GM18517 (cell line): ENCODE results near the gene SNRK.
A peak's percentile ranks its signal among the peaks of the same experiment; 100 is the strongest.

Experiments used
- ATAC-seq: cut with Tn5 transposase; IDR thresholded peaks from one replicate; pipeline ENCODE4 v1.9.1; 2021; ENCODE audit warnings: mild to moderate bottlenecking, moderate library complexity; ENCODE audit not compliant: unreplicated experiment

SNRK gene

GRCh38 chr3:43369404-43370292, 83.3 kb downstream of the SNRK start:
- no peak for ATAC-seq

DNA sequence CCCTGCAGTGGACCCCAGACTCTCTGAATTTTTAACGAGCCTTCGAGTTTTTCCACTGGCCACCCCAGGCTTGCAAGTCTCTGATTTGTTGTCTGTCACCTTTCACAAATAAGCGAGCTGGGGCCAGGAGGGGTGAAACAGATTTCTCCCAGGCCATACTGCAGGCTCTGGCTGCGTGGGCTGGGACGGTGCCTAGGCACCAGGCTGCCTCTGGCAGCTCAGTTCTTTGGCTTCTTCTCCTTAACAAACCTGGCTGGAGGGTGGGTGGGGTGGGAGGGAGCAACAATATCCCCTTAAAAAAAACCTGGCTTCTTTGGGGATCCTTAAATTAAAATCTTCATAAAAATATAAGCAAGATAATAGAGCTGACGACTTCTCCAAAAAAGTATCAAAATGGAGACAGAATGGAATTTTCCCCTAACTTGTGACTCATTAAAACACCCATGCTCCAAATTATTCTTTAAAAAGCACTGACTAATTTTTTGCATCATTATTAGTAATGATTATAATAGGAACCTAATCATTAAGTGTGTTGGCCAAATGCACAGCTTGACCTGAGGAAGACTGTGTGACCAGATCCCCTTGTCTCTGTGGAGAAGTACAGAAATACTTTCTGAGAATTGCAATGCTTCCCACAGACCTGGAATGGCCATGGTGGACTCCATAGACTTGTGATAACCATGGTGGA, 84.1 kb downstream of the SNRK start:
- no peak for ATAC-seq

GRCh38 chr3:43371494-43371893, 85.2 kb downstream of the SNRK start:
- ATAC-seq, result no peak

- no peak for ATAC-seq
These were observed 85.8 kb downstream of the SNRK start for GRCh38 chr3:43372007-43372740.

DNA sequence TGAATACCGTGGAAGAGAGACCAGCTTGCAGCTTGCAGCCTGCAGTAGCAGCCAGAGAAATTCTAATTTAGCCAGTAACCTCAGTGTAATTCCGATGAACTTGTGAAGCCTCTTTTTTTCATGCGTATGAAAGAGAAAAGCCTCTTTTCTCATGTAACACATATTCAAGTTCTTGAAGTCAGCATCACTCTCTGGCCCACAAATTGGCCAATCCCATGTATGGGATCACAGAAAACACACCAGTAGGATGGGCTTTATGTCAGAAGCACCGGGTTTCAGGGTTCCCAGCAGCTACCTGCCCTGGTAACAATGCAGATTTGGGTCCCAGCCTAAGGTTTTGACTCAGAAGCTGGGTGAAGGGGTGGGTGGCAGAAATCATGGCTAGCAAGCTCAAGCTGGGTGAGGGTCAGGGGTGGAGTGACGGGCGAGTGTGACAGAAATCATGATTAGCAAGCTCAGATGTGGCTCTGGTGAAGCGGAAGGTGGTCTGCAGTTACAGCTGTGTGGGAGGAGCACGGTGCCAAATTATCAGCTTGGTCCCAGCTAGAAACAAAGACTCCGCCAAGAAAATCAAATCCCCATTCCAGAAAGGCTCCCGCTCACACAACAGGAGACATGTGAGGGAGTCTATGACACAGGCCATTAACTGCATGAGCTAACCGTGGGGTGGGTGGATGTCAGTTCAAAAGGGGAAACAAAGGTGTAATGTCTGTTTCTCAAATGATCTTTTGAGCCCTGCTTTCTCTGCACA, 86.6 kb downstream of the SNRK start:
- ATAC-seq, result no peak

DNA sequence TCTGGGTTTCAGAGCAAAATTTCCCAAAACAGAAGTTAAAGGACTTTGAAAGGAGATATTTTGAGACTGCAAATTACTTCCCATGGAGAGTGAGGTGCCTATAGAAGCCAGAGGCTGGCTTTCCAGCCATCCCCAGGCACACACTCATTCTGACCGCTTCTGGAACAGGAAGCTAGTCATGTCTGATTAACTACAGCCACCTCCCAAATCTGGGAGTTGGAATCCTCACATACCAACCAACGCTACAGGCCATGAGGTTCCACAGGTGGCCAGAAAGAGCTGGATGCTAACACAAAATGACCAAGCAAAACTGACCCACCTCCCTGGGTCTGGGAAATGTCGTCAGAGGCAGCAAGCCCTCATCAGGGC, 87.2 kb downstream of the SNRK start:
- ATAC-seq, result no peak

DNA sequence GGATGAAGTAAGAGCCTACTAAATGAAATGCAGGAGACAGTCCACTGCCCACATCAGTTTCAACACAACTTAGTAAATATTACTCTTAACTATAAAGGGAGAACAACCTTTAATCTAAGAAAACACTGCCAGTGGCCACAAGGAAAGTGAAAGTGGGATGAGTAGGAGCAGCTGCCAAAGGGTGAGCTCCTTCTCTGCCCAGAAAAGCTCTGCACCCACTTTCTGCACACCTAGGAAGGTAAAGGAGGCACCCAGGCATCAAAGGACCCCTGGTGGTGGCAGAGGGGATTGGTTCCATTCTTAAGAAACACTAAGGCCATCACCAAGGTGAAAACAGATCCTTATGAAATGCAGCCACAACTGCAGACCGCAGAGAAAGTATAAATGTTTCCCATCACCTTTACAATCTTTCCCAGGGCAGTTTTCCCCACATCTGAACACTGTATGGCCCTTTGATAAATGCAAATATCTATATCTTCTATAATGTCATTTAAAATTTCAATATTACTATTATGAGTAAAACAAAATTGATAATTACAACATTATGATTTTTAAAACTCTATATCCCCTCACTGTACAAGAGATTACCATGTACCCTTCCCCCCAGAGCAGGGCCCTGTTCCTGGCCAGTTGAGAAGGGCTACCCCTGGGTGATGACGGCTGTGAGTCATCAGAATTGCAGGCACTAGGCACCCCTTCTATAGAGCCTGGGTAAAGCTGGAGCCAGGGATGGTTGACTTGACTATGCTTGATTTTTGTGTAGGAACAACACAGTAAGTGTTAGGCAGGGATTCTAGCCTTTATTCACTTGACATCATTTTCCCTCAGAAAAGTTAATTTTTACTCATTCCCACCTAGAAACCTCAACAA, 92.0 kb downstream of the SNRK start:
- ATAC-seq, result no peak

DNA sequence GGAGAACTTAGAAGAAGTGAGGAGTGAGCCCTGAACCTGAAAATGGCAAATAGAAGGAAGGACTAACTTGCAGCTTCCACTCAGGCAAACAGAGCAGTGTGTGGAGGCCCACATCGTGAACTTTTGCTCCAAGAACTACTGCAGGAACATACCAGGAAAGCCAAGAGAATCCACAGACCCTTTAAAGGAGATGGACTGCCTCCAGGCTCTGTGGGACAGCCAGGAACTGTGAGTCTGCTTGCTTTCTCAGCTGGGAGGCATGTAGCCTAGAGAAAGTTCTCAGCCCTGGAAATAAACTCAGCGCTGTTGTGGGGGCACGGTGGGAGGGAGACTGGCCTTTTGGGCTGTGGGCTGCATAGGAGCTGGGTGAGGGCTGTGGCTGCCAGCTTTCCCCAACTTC, 93.0 kb downstream of the SNRK start:
- ATAC-seq, result no peak

GRCh38 chr3:43388175-43388574, 101.8 kb downstream of the SNRK start:
- no peak for ATAC-seq

- ATAC-seq, result no peak
These were observed 102.6 kb downstream of the SNRK start for GRCh38 chr3:43388915-43389314.

DNA sequence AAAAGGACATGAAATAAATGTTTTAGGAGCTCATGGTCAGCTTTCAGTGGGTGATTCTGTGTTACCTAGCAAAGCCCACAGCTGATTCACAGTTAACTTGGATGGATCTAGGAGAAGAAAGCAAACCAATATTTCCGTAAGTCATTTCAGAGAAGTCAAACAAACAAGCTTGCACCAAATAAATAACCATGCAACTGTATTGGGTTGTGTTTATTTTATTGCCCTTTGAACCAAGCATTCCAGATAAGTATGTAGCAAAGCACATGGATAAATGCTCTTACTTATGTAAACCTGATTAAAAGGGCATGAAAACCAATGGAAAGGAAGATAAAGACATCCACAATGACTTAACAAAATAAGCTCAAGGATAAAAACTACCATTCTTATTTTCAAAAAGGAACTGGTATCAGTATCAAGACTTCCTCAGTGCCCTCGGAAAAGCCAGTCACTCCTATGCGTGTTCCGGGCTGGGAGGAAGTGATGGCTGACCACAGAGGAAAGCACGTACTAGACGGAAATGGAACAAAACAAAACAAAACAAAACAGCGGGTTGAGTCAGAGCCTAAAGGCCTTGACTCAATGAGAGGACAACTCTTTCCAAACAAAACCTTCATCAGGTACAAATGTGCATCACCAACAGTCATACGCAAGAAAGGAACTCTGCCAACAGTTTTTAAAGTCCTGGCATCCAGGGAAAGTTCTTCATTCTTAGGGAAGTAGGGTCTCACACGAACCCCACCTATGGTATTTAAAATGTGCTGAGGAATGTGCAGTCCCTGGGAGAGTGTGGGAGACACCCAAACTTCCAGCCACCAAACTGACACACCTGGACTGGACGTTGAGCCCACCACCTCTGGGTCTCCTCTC, 103.3 kb downstream of the SNRK start:
- ATAC-seq, result peak; percentile 65

GRCh38 chr3:43390255-43390588, 103.9 kb downstream of the SNRK start:
- no peak for ATAC-seq

DNA sequence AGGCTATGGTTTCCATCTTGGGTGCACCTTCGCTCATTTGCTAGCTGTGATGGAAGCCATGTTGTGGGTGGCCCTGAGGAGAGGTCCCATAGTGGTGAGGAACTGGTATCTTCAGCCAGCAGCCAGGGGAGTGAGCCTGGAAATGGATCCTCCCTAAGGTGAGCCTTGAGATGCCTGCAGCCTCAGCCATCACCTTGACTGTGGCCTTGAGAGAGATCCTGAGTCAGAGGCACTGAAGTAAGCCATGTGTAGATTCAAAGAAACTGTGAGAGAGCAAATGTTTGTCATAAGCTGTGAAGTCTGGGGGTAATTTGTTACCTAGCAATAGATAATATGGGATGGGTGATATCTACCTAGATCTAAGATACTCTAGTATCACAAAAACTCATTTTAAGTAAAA, 105.3 kb downstream of the SNRK start:
- ATAC-seq, result no peak

DNA sequence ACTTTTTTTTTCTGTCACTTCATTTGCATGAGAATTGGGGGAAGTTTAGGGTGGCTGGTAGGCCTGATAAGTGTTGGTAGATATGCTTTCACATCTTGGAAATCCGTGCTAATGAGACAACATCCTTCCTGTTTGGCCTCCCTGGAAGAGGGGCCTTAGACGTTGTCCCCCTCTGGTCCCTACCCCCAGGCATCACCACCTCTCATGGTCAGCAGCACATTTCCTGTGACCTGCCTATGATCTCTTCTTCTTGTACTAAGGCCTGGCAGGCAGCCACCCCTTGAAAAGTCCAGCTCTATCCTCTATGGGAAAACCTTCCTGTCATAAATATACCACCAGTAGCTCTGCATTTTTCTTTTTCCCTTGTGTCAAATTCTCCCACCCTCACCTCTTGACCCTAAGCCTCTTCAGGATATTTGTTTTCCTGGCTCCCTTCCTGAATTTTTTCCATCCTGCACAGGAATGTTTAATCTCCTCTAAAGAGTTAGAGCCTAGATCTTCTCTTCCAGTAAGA, 107.8 kb downstream of the SNRK start:
- no peak for ATAC-seq

- no peak for ATAC-seq
These were observed 112.7 kb downstream of the SNRK start for GRCh38 chr3:43399034-43399433.

DNA sequence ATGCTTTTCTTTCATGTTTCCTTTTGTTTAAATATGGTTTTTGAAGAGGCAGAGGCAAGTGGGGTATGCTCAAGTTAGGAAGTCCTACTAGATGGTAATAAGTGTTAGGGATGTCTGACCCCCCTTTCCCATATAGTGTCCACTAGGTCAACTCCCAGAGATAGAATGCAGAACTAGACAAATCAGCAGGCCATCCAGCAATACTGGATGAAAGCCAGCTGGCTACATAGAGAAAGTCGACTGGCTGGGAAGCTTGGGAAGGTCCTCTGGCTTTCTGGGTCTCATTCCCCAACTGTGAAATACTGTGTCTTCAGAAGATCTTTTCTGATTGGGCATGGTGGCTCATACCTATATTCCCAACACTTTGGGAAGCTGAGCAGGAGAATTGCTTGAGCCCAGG, 113.8 kb downstream of the SNRK start:
- ATAC-seq, result no peak
